ENCODE results near the gene SAP25. TPM values are rescaled to one million over a fixed set of nuclear protein-coding genes. Genes with fewer than 3 reads are reported as not detected.

The SAP25 gene
- 1 to 10 TPM; 1.1 TPM for total RNA-seq
- long read RNA-seq, result 0 reads

DNA sequence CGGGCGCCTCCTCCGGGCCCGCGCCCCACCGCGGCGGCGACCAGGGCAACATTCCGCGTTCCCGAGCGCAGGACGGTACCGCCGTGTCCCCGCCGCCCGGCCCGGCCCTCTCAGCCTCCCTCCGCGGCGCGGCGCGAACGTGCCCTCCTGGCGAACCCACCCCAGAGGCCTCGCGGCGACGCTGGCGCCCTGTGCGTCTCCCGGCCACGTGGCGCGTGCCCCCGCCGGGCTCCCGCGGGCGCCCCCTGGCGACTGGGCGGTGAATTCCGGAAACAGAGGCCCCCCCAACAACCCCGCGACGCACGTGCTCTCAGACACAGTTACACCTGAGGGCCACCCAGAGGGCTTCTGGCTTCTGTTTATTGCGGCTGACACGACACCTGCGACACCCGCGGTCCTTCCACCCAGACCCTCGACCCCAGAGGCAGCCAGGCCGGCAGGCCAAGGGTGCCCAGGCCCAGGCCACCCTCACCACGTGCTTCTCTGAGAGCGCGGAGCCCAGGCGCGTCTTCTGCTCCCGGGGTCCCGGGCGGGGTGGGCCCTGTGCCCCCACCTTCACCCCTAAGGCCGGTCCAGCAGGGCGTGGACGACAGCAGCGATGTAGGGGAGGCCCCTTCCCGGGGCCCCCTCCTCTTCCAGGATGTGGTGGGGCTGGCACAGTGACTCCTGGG, at the start of gene SAP25:
Gene SAP25, minus strand, starts transcription at position 210 of the 671 bp plus-strand sequence. Its CDS starts 158 bp downstream, at position 52.
- no peak for ATAC-seq
- no peak for DNase-seq
- intact Hi-C loops (cut with DNase I, micrococcal nuclease), result no loop called here

DNA sequence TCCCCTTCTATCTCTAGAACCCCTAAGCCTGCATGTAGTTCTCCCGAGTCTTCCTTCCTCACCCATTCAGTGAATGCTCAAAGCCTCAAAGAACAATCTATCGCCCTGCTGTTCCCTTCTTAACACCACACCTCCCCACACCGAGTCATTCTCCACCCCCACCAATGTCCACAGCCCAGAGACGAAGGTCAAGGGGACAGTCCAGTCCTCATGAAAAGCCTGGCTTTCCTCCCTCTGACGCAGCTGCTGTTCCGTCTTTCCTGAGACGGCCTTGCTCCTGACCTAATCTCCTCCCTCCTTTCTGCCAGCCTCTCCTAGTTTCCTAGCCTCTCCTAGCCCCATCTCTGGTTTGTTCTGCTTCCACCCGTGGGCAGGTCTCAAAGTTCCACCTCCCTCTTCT, 47.9 kb upstream of the SAP25 start:
- intact Hi-C loops (cut with DNase I, micrococcal nuclease), result no loop called here
- no peak for DNase-seq
- no peak for ATAC-seq

DNA sequence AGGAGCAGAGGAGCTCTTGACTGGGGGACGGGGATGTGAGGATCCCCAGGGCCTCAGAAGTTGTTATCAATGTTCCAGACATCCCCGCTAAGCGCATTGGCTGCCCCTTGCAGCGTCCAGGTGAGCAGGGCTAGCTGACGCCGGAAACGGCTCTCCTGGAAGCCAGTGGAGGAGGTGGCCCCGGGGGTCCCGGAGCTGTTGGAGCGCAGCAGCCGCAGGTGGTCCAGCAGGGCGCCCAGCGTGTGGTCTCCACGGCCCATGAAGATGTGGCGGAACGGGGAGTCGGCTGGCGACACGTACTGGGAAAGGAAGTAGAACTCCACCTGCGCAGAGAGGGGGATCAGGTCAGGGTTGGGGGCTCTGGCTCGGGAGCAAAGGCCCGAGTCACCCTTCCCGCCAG, 47.1 kb upstream of the SAP25 start:
- ATAC-seq, result no peak
- intact Hi-C loops (cut with DNase I, micrococcal nuclease), result no loop called here
- DNase-seq, result no peak

DNA sequence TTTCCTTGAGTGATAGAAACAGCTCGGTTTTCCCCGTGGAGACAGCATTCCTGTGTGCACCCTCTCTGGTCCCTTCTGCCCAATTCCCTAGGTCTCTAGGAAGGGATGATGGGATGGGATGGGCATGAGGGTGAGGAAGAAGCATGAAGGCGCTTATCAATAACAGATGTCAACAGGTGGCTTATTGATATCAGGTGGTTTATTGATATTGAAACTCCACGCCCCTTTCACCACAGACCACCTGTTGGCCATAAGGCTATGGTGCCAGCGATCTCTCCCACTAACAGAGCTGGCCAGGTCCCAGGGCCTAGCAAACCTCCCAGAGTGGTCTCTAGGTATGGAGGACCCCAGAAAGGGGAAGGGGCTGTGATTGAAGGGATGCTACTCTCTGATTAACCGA, 46.5 kb upstream of the SAP25 start:
- no peak for DNase-seq
- intact Hi-C loops (cut with DNase I, micrococcal nuclease), result no loop called here
- no peak for ATAC-seq

DNA sequence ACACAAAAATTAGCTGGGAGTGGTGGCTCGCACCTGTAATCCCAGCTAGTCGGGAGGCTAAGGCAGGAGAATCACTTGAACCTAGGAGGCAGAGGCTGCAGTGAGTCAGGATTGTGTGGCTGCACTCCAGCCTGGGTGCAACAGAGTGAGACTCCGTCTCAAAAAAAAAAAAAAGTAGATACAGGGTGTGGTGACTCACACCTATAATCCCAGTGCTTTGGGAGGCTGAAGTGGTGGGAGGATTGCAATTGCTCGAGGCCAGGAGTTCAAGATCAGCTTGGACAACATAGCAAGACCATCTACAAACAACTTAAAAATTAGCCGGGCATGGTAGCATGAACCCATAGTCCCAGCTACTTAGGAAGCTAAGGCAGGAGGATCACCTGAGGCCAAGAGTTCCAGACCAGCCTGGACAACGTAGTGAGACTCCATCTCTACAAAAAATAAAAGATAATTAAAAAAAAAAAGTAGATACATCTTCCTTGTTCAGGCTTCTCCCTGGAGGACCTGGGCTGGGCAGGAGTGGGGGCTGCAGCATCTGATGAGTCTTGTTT, 40.7 kb upstream of the SAP25 start:
- ATAC-seq (no peak), DNase-seq (no peak)
- intact Hi-C loops (cut with DNase I, micrococcal nuclease), result no loop called here

DNA sequence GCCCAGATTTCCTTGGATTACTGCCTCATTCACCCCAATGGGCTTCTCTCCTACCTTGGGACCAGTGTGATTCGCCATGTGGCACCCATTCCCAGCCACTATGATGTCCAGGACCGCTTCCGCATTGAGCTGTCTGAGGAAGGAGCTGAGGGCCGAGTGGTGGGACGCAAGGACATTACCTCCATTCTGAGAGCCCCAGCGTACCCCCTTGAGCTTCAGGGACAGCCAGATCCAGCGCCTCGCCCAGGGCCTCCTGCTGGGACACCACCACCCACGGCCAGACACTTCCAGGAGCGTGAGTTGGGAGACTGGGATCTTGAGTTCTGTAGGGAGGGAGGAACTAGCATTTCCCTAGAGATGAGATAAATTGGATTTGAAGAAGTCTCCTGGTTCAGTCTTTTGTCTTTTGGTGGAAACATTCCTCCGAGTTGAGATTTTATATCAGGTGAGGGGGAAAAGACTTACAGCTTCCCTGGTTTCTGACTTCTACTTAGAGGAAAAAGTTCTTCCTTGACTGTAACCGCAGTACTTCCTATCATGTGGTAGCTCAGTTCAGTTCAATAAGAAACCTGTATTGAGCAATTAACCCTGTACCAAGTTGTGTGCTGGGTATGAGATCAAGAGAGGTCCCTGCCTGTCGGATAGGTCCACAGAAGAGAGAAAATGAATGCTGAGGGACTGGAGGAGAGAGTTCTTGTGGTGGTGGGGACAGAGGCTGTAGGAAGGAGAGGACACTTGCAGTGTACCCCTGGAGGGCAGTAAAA, 39.9 kb upstream of the SAP25 start:
- intact Hi-C loops (cut with DNase I, micrococcal nuclease), result no loop called here
- DNase-seq, result no peak
- ATAC-seq, result no peak

DNA sequence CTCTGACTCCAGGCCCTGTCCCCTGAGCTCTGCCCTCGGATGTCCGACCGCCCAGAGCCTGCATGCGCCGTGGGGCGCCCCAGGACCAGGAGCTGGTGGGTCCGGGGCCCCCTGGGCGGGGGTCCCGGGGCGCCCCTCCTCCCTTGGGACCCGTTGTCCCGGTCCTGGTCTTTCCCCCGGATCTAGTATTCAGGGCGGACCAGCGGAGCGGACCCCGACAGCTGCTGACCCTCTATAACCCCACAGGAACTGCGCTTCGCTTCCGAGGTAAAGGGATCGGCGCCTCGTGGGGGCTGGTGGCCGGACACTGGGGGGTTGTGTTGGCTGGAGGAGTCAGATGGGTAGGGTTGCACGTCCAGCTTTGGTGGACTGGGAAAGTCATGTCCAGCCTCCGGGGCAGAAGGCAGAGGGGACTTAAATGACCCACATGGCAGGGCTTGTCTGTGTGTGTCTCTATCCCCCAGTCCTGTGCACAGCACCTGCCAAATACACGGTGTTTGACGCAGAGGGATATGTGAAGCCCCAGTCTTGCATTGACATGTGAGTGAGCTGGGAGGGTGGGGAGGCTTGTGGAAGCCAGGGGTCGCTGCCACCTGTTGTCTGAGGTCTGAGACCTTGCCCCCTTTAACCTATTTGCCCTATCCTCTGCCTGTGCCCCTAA, 39.2 kb upstream of the SAP25 start:
- intact Hi-C loops (cut with DNase I, micrococcal nuclease), result no loop called here
- ATAC-seq (peak; percentile 1), DNase-seq (peak in 1 of 2 donors; percentile 31)

DNA sequence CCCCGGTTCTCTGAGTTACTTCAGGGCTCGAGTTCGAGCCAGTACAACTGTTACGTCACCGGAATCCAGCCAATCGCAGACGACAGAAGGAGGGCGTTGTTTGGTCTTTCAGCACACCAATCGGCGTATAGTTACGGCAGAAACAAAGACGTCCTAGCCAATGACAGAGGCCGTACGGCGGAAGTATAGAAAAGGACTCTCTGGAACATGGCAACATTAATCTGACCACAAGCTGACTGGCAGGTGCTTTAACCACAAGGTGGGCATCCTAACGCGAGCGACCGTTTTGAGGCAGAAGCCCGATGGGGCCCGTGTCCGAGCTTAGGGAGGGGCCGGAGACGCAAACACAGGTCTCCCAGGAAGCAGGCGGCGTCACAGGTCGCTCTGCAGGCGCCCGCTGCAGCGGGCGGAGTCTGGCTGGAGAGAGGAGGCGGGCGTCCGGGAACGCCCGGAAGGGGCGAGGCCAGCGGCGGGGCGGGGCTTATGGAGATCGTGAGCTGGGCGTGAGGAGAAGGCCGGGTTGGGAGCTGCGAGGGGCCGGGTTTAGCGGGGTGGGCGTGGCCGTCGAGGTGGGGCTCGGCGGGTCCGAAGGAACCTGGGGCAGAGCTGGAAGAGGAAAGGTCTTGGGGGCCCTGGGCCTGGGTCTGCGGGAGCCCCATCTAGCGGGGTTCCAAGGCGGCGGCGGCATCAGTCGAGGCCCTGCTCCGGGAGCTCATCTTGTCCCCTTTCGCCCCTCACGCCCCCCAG, 38.5 kb upstream of the SAP25 start, which contains the start of gene MOSPD3:
Gene MOSPD3, plus strand, starts transcription at position 558 of the 747 bp plus-strand sequence. CDS start 252 bp downstream, outside the sequence.
- intact Hi-C loops (cut with DNase I, micrococcal nuclease), result no loop called here
- peak; percentile 93 for ATAC-seq

DNA sequence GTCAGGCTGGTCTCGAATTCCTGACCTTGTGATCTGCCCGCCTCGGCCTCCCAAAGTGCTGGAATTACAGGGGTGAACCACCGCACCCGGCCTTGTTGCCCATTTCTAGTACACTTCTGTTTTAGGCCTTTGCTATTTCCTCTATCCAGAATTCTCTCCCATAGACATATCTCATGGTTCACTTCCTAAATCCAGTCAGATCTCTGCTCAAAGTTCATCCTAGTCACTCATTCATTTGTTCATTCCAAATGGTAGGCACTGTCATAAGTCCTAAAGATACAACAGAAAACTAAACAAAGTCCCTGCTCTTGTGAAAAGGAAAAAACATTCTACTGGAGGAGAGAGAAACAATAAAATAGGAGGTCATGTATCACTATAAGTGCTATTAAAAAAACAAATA, 36.3 kb upstream of the SAP25 start:
- intact Hi-C loops (cut with DNase I, micrococcal nuclease), result no loop called here
- DNase-seq, result no peak
- no peak for ATAC-seq

More for the DNA sequence above, 38.5 kb upstream of the SAP25 start, which contains the start of gene MOSPD3:
- DNase-seq, result peak; percentile 99

DNA sequence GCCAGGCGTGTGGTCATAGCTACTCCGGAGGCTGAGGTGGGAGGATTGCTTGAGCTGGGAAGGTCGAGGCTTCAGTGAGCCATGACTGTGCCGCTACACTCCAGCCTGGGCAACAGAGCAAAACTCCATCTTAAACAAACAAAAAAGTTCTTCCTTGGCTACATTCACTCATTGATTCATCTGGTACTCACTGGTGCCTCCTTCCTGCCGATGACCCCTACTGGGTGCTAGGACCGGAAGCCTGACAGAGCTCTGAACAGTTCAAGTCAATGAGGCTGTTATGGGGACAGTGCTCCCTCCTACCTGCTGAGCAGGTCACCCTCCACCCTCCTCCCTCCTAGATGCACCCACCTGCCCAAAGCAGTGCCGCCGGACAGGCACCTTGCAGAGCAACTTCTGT, 33.4 kb upstream of the SAP25 start:
- DNase-seq (no peak), ATAC-seq (no peak)
- intact Hi-C loops (cut with DNase I, micrococcal nuclease), result no loop called here

DNA sequence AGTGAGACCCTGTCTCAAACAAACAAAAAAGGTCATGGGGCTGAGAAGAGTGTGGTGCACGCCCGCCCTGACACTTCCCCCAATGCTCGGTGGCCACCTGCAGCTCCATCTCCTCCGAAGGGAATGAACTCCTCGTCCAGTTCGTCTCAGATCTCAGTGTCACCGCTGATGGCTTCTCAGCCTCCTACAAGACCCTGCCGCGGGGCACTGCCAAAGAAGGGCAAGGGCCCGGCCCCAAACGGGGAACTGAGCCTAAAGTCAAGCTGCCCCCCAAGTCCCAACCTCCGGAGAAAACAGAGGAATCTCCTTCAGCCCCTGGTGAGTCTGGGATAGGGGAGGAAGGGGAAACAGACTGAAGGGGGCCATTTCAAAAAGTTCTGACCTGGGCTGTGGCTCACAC, 32.6 kb upstream of the SAP25 start:
- ATAC-seq, result no peak
- DNase-seq, result no peak
- intact Hi-C loops (cut with DNase I, micrococcal nuclease), result no loop called here

DNA sequence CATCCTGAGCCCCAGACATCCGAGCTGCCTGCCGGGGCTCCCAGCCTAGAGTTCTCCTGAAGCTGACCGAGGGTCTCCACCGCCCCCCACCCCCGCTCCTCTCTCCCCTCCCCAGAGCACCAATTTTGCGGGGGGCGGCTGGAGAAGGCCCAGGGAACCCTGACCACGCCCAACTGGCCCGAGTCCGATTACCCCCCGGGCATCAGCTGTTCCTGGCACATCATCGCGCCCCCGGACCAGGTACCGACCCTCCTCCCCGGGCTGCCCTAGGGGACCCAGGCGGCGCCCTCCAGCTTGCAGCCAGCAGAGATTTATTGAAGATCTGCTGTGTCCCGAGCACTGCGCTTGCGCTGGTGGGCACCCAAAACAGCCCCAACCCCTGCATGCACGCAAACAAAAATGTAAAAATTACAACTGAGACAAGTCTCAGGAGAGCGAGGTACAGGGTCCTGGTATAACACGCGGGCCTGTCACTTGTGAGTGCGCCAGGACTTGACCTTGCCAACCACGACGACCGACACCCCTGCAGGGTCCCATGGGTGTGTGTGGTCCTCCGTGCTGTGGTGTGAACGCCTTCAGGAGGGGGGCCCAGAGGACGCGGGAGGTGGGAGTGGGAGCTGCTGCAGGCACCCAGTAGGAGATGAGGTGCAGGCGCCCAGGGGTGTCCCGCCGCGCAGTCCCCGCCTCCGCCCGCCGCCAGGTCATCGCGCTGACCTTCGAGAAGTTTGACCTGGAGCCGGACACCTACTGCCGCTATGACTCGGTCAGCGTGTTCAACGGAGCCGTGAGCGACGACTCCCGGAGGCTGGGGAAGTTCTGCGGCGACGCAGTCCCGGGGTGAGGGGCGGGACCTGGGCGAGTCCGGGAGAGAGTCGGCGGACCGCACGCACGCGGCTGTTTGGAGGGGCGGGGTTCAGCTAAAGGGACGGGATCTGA, 31.5 kb upstream of the SAP25 start:
- intact Hi-C loops (cut with DNase I, micrococcal nuclease), result no loop called here
- peak; percentile 54 for ATAC-seq
- peak; percentile 70 to 72 for DNase-seq

DNA sequence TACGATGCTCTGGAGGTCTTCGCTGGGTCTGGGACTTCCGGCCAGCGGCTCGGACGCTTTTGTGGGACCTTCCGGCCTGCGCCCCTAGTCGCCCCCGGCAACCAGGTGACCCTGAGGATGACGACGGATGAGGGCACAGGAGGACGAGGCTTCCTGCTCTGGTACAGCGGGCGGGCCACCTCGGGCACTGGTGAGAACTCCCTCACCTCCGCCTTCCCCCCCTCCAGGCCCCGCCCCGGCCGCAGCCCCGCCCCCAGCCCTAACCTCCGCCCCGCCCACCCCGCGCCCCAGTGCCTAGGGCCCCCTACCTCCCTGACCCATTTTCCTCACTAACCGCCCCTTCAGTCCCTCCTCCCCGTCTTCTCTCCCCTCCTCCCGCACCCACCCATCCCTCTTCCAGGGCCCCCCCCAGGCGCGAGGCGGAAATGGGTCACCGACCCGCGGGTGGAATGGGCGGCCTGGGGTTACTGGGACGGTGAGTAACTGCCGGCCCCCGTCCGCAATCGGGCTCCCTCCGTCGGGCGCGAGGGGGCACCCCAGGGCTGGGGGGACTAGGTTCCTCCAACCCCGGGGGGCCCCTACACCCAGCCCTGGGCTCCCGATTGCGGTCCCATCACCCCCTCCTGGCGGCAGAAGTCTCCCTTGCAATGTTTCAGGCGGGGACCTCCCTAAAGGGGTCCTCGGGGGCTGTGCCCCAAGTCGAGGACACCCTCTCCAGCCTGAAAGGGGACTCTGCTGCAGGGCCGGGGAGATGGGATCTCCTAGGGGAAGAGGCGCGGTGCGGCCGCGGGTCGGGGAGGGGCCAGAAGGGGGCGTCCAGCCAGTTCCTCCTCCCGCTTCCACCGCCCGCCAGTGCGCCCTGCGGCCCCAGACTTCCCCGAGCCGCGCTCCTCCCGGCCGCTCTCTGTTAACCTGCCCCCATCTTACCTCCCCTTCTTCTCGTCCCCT, 30.6 kb upstream of the SAP25 start:
- ATAC-seq, result peak; percentile 78
- peak; percentile 79 to 83 for DNase-seq
- intact Hi-C loops (cut with DNase I, micrococcal nuclease), result no loop called here

DNA sequence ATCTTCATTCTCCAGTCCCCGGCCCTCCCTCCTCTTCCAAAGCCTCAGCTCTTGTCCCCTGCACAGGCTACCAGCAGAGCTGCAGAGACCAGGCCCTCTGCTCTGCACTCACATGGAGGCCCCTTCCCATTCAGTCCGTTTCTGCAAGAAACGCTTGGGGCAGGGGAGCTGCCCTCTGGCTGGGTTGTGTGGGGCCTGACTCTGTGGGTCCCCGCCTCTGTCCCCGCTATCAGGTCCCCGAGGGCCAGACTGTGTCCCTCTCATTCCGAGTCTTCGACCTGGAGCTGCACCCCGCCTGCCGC, 30.0 kb upstream of the SAP25 start:
- intact Hi-C loops (cut with DNase I, micrococcal nuclease), result no loop called here
- ATAC-seq (no peak), DNase-seq (no peak)

DNA sequence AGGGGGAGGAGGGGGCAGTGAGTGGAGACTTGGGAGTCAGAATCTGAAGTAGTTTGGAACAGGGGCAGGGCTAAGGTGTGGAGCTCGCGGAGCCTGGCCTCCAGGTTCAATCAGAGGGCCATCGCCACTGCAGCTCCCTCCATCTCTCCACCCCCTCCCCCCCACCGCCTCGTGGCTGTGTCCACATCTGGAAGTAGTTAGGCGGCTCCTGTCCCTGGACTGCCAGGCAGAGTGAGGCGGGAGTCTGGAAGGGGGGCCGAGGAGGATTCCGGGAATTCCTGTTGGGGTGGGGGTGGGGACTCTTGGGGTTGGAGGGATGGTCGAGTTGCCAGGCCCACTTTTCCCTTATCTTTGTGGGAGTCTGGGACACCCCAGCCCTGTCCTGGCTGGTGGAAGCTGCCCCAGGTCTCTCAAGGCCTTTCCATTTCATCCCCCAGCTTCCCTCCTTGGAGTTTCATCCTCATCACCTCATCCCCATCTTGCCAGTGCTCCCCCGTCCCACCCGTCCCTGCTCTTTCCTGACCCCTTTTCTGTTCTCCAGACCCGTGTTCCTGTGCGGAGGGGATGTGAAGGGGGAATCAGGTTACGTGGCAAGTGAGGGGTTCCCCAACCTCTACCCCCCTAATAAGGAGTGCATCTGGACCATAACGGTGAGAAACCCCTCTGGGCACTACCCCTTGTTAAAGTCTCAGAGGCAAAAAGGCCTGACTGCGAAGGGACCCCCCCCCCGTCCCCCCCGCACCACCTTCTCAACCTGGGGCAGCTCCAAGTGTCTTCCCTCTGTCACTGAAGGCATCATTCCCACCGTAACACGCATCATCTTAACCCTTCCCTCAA, 29.4 kb upstream of the SAP25 start:
- intact Hi-C loops (cut with DNase I, micrococcal nuclease), result no loop called here
- DNase-seq (peak; percentile 45 to 67), ATAC-seq (no peak)

DNA sequence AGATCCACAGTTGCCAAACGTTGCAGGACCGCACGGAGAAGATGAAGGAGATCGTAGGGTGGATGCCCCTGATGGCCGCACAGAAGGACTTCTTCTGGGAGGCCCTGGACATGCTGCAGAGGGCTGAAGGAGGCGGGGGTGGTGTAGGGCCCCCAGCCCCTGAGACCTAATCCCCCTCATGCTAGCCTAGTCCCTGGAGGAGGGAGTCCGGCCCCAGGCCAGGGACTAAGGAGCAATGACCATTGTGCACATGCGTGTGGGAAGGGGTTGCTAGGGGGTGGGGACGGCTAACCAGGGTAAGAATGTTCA, 27.0 kb upstream of the SAP25 start:
- ATAC-seq (no peak), DNase-seq (no peak)
- intact Hi-C loops (cut with DNase I, micrococcal nuclease), result no loop called here

Measured in left colon (tissue), 2 donors.